Adrenal gland (tissue), 12 donors: ENCODE results near the gene PCDHGA5. TPM values are rescaled to one million over a fixed set of nuclear protein-coding genes. Genes with fewer than 3 reads are reported as not detected.
"Not testable (repeated sequence)": the region's sequence is repeated elsewhere in the genome, so short reads cannot be mapped to it uniquely, and the experiment has no call there.

Source experiments
- DNase-seq, 7 donors: peaks; one replicate each; pipeline ENCODE4 v3.0.0-alpha.2; 2019 to 2020
- H3K27ac ChIP-seq, 5 donors: fragments of 200-600 bp; sonication (generic) in 4 of 5; 1 replicate in 3 of 5; 2 replicates in 2 of 5; pipeline versions ENCODE4 v1.5.1 to v1.8.0; 2016 to 2020; ENCODE audit warnings: mild to moderate bottlenecking in 1 of 5
- H3K27me3 ChIP-seq: fragments of 200-600 bp; 2 replicates; pipeline ENCODE4 v1.8.0; 2021
- H3K36me3 ChIP-seq, 2 donors: fragments of 200-600 bp; replicated peaks in 1 of 2; 1 replicate in 1 of 2; 2 replicates in 1 of 2; pipeline versions ENCODE4 v1.5.1 to v1.8.0; 2018 to 2022
- H3K4me1 ChIP-seq, 2 donors: fragments of 200-600 bp; replicated peaks in 1 of 2; 1 replicate in 1 of 2; 2 replicates in 1 of 2; pipeline versions ENCODE4 v1.5.1 to v1.8.0; 2018 to 2021
- H3K4me3 ChIP-seq, 4 donors: fragments of 200-600 bp; sonication (generic) in 3 of 4; one replicate each; pipeline ENCODE4 v1.5.1; 2016 to 2018
- H3K9me3 ChIP-seq, 3 donors: fragments of 200-600 bp; sonication (generic) in 1 of 3; replicated peaks in 1 of 3; 1 replicate in 2 of 3; 2 replicates in 1 of 3; pipeline versions ENCODE4 v1.5.1 to v1.8.0; 2016 to 2021
- CTCF ChIP-seq, 6 experiments: fragments of 450-650 bp in 4 of 6; fragments of 200-600 bp in 2 of 6; sonication (generic) in 1 of 6; IDR thresholded peaks; 1 replicate in 5 of 6; 2 replicates in 1 of 6; pipeline versions ENCODE4 v1.5.1 to v1.8.0; 2016 to 2021; ENCODE audit warnings: antibody characterized with exemption in 6 of 6, mild to moderate bottlenecking in 2 of 6, moderate library complexity in 1 of 6
- POLR2A ChIP-seq, 2 donors: fragments of 450-650 bp; IDR thresholded peaks; one replicate each; pipeline ENCODE4 v1.6.1; 2017; ENCODE audit warnings: antibody characterized with exemption in 2 of 2, mild to moderate bottlenecking in 2 of 2, moderate library complexity in 1 of 2
- WGBS, 4 donors: extraction: QIAGEN DNeasy Blood & Tissue Kit in 2 of 4; methylation state at CpG; one replicate each; pipeline versions ENCODE4 v1.1.5 to v1.1.7; 2013 to 2017; 5-methylcytosine and 5-hydroxymethylcytosine counted together
- intact Hi-C, 2 donors: fragments of 100-400 bp; cut with DNase I; formaldehyde crosslinking; loops; one replicate each; pipeline versions ENCODE4 v1.14.1 to v1.15.0; 2022 to 2023
- polyA plus RNA-seq, 3 donors: library from polyadenylated mRNA; stranded (reverse); fragments of 200-250 nt in 2 of 3; fragments of 350-450 nt in 1 of 3; fragmentation: Illumina TruSeq in 1 of 3; extraction: RNeasy Lipid Tissue Mini Kit (QIAGEN cat#74804) in 1 of 3; gene quantifications; one replicate each; pipeline ENCODE4 v1.2.3, GENCODE V29; 2013 to 2014
- total RNA-seq, 9 donors: library from RNA; depleted of rRNA in 4 of 9; stranded (reverse); fragments of >200 nt in 4 of 9; fragments of 120-200 nt in 1 of 9; fragmentation: NEBNext Ultra II Directional in 1 of 9; extraction: Animal tissue kit (Norgen Biotek cat#: 25700) in 1 of 9; gene quantifications; one replicate each; pipeline versions ENCODE4 v1.1.0 to v1.2.4, GENCODE V29; 2013 to 2023
- donor health status: healthy with polysubstance abuse.
- donor health status: Bipolar disorder and iron deficiency.
- donor health status: DM: yes; HTN: yes; CAD: no.
- donor health status: DM: no; HTN: no; CAD: no.
- donor health status: DM: no; HTN: no; CAD: no.
- donor health status: DM: yes; HTN: yes; CAD: no.

PCDHGA5 gene
- total and polyA plus RNA-seq, 12 donors: 0.24 to 5.9 (median 1.7) TPM

- H3K27me3 ChIP-seq: no peaks in the 10 kb centered on the region
- intact Hi-C loops: loop anchor here (5.0 to 10.0 kb wide), 5 partner anchors 98 to 188 kb away; partner anchors contain the start of gene PCDHB14 (in 1 of the 2)
- peaks cover 0 to 48% (median 0%) of the 10 kb centered on the region in 3 donors for H3K9me3 ChIP-seq
- H3K36me3 ChIP-seq: no peaks in the 10 kb centered on the region
- DNase-seq: peak in 6 of 7 donors; percentile 34 to 68 (median 46)
- H3K27ac ChIP-seq: peak within 1 kb of the TSS in 1 of 5 donors; percentile 40
- H3K4me3 ChIP-seq: peak within 1 kb of the TSS in 2 of 4 donors; percentile 6 to 43
- peak; percentile 19 to 44 (median 38) for TF ChIP-seq CTCF (IDR thresholded peaks at IDR 0.05)
- TF ChIP-seq POLR2A (IDR thresholded peaks at IDR 0.05): no peak
- WGBS, 4 donors: 9 to 20% (median 14%) methylated on average over 31 of the region's 31 CpGs
- H3K4me1 ChIP-seq: no peaks in the 10 kb centered on the region
Measured at GRCh38 chr5:141412854-141413539, 49.0 kb downstream of the PCDHGA5 start, which contains the start of gene PCDHGA10. TSS of gene PCDHGA10 (plus strand) at chr5:141412987. CDS start at chr5:141413176, 189 bp downstream.

- TF ChIP-seq POLR2A (IDR thresholded peaks at IDR 0.05) (no peak), CTCF (IDR thresholded peaks at IDR 0.05) (no peak)
- intact Hi-C loops: loop anchor here (5.0 to 10.0 kb wide), 5 partner anchors 99 to 189 kb away; partner anchors contain the start of gene PCDHB14 (in 1 of the 2)
- 9 to 16% (median 13%) methylated on average over 21 to 25 of the region's 25 CpGs for whole genome bisulfite sequencing, 4 donors
- H3K27ac ChIP-seq: no peak overlapping the region
- H3K4me3 ChIP-seq: peak overlapping the region in 2 of 4 donors; percentile 6 to 43
- H3K9me3 ChIP-seq: peaks cover 0 to 49% (median 0%) of the 10 kb centered on the region in 3 donors
- no peaks in the 10 kb centered on the region for H3K27me3 ChIP-seq
- DNase-seq: no peak
- no peaks in the 10 kb centered on the region for H3K4me1 ChIP-seq
- no peaks in the 10 kb centered on the region for H3K36me3 ChIP-seq
Measured at GRCh38 chr5:141413540-141414069, 49.6 kb downstream of the PCDHGA5 start.

GRCh38 chr5:141414548-141415274 is 50.7 kb downstream of the PCDHGA5 start:
- H3K4me3 ChIP-seq, H3K4me1 ChIP-seq, H3K27me3 ChIP-seq, H3K27ac ChIP-seq, DNase-seq, H3K36me3 ChIP-seq: not testable (repeated sequence)
- intact Hi-C loops: loop anchor here (5.0 to 10.0 kb wide), 5 partner anchors 100 to 190 kb away; partner anchors contain the start of gene PCDHB14 (in 1 of the 2)
- WGBS, 4 donors: 22 to 36% (median 22%) methylated on average over 5 to 46 of the region's 46 CpGs
- peaks cover 0 to 49% (median 0%) of the 10 kb centered on the region in 3 donors for H3K9me3 ChIP-seq

- H3K9me3 ChIP-seq: peaks cover 0 to 49% (median 5%) of the 10 kb centered on the region in 3 donors
- not testable (repeated sequence) for H3K27me3 ChIP-seq, DNase-seq, H3K4me3 ChIP-seq, H3K27ac ChIP-seq, H3K36me3 ChIP-seq, H3K4me1 ChIP-seq
- intact Hi-C loops: loop anchor here (10.0 kb wide), 4 partner anchors 100 to 190 kb away; partner anchors contain the start of gene PCDHB14 (in 1 of the 2)
- 20 to 43% (median 28%) methylated on average over 6 to 24 of the region's 24 CpGs for WGBS, 4 donors
Measured at GRCh38 chr5:141415275-141415618, 51.3 kb downstream of the PCDHGA5 start.

Other genes with a start within 250 kb of the PCDHGA5 start
Only the 30 nearest of the 36 such genes appear.
- gene PCDHB9, start 177.0 kb upstream of the PCDHGA5 start, total RNA-seq: 1 to 10 TPM in 3 of 9 donors, under 1 TPM in 6; 0.28 to 2.2 (median 0.52) TPM
- 1 to 10 TPM in 1 of 3 donors, under 1 TPM in 2; 0.27 to 1.3 (median 0.80) TPM for gene PCDHB9, start 177.0 kb upstream of the PCDHGA5 start, polyA plus RNA-seq
- gene PCDHB10, start 171.8 kb upstream of the PCDHGA5 start, total RNA-seq: 1 to 10 TPM in 3 of 9 donors, under 1 TPM in 6; 0.18 to 2.3 (median 0.61) TPM
- gene PCDHB10, start 171.8 kb upstream of the PCDHGA5 start, polyA plus RNA-seq: 1 to 10 TPM in 1 of 3 donors, under 1 TPM in 2; 0.81 to 3.0 (median 0.88) TPM
- gene PCDHB11, start 164.5 kb upstream of the PCDHGA5 start, total RNA-seq: 1 to 10 TPM in 7 of 9 donors, under 1 TPM in 2; 0.12 to 7.1 (median 2.5) TPM
- gene PCDHB11, start 164.5 kb upstream of the PCDHGA5 start, polyA plus RNA-seq: under 1 TPM; 0.48 to 0.81 (median 0.67) TPM
- gene PCDHB12, start 155.4 kb upstream of the PCDHGA5 start, total RNA-seq: 1 to 10 TPM in 7 of 9 donors, under 1 TPM in 2; 0.50 to 3.4 (median 1.5) TPM
- gene PCDHB12, start 155.4 kb upstream of the PCDHGA5 start, polyA plus RNA-seq: under 1 TPM; 0.40 to 0.97 (median 0.47) TPM
- 1 to 10 TPM in 8 of 9 donors, under 1 TPM in 1; 0.72 to 7.2 (median 5.9) TPM for gene PCDHB13, start 150.2 kb upstream of the PCDHGA5 start, total RNA-seq
- gene PCDHB13, start 150.2 kb upstream of the PCDHGA5 start, polyA plus RNA-seq: 1 to 10 TPM; 1.3 to 5.4 (median 1.3) TPM
- gene PCDHB14, start 140.8 kb upstream of the PCDHGA5 start, total RNA-seq: 1 to 10 TPM; 1.7 to 7.7 (median 3.7) TPM
- 1 to 10 TPM; 1.9 to 4.1 (median 2.2) TPM for gene PCDHB14, start 140.8 kb upstream of the PCDHGA5 start, polyA plus RNA-seq
- 1 to 10 TPM in 7 of 9 donors, under 1 TPM in 2; 0.95 to 3.2 (median 1.4) TPM for gene PCDHB15, start 118.8 kb upstream of the PCDHGA5 start, total RNA-seq
- 1 to 10 TPM; 1.2 to 2.2 (median 1.4) TPM for gene PCDHB15, start 118.8 kb upstream of the PCDHGA5 start, polyA plus RNA-seq
- 1 to 10 TPM in 1 of 9 donors, under 1 TPM in 4, not detected in 4; 0.43 to 1.5 (median 0.53) TPM for gene SLC25A2, start 60.1 kb upstream of the PCDHGA5 start, total RNA-seq
- under 1 TPM in 2 of 3 donors, not detected in 1; 0.07 to 0.72 TPM for gene SLC25A2, start 60.1 kb upstream of the PCDHGA5 start, polyA plus RNA-seq
- gene TAF7, start 43.4 kb upstream of the PCDHGA5 start, total RNA-seq: 100 to 1,000 TPM in 1 of 9 donors, 10 to 100 TPM in 8; 38.0 to 111 (median 70.9) TPM
- 100 to 1,000 TPM in 1 of 3 donors, 10 to 100 TPM in 2; 23.9 to 132 (median 29.7) TPM for gene TAF7, start 43.4 kb upstream of the PCDHGA5 start, polyA plus RNA-seq
- under 1 TPM; 0.09 to 0.96 (median 0.28) TPM for gene PCDHGA1, start 33.6 kb upstream of the PCDHGA5 start, total RNA-seq
- gene PCDHGA1, start 33.6 kb upstream of the PCDHGA5 start, polyA plus RNA-seq: under 1 TPM; 0.13 to 0.60 (median 0.32) TPM
- 1 to 10 TPM in 8 of 9 donors, under 1 TPM in 1; 0.91 to 6.1 (median 2.6) TPM for gene PCDHGA2, start 25.4 kb upstream of the PCDHGA5 start, total RNA-seq
- 1 to 10 TPM in 1 of 3 donors, under 1 TPM in 2; 0.27 to 2.1 (median 0.56) TPM for gene PCDHGA2, start 25.4 kb upstream of the PCDHGA5 start, polyA plus RNA-seq
- 1 to 10 TPM; 1.0 to 6.2 (median 3.0) TPM for gene PCDHGA3, start 20.3 kb upstream of the PCDHGA5 start, total RNA-seq
- gene PCDHGA3, start 20.3 kb upstream of the PCDHGA5 start, polyA plus RNA-seq: 1 to 10 TPM in 1 of 3 donors, under 1 TPM in 2; 0.27 to 1.5 (median 0.80) TPM
- 10 to 100 TPM in 2 of 9 donors, 1 to 10 TPM in 7; 1.6 to 16.1 (median 3.1) TPM for gene PCDHGB1, start 14.1 kb upstream of the PCDHGA5 start, total RNA-seq
- 1 to 10 TPM in 1 of 3 donors, under 1 TPM in 2; 0.20 to 2.2 (median 0.88) TPM for gene PCDHGB1, start 14.1 kb upstream of the PCDHGA5 start, polyA plus RNA-seq
- 1 to 10 TPM in 8 of 9 donors, under 1 TPM in 1; 0.97 to 9.5 (median 4.3) TPM for gene PCDHGA4, start 9.1 kb upstream of the PCDHGA5 start, total RNA-seq
- 1 to 10 TPM in 1 of 3 donors, under 1 TPM in 2; 0.20 to 2.4 (median 0.64) TPM for gene PCDHGA4, start 9.1 kb upstream of the PCDHGA5 start, polyA plus RNA-seq
- 1 to 10 TPM; 1.6 to 6.3 (median 3.4) TPM for gene PCDHGB2, start 4.2 kb upstream of the PCDHGA5 start, total RNA-seq
- 1 to 10 TPM in 1 of 3 donors, under 1 TPM in 2; 0.10 to 1.8 (median 0.88) TPM for gene PCDHGB2, start 4.2 kb upstream of the PCDHGA5 start, polyA plus RNA-seq
- gene PCDHGB3, start 6.1 kb downstream of the PCDHGA5 start, total RNA-seq: 1 to 10 TPM; 1.4 to 7.1 (median 3.1) TPM
- 1 to 10 TPM in 1 of 3 donors, under 1 TPM in 2; 0.03 to 1.0 (median 0.70) TPM for gene PCDHGB3, start 6.1 kb downstream of the PCDHGA5 start, polyA plus RNA-seq
- gene PCDHGA6, start 9.7 kb downstream of the PCDHGA5 start, total RNA-seq: 1 to 10 TPM; 1.8 to 6.6 (median 2.9) TPM
- gene PCDHGA6, start 9.7 kb downstream of the PCDHGA5 start, polyA plus RNA-seq: 1 to 10 TPM in 2 of 3 donors, under 1 TPM in 1; 0.57 to 2.1 (median 1.4) TPM
- 1 to 10 TPM in 8 of 9 donors, under 1 TPM in 1; 0.91 to 5.0 (median 1.9) TPM for gene PCDHGA7, start 18.6 kb downstream of the PCDHGA5 start, total RNA-seq
- 1 to 10 TPM in 1 of 3 donors, under 1 TPM in 2; 0.37 to 1.4 (median 0.59) TPM for gene PCDHGA7, start 18.6 kb downstream of the PCDHGA5 start, polyA plus RNA-seq
- gene PCDHGB4, start 23.5 kb downstream of the PCDHGA5 start, total RNA-seq: 1 to 10 TPM; 3.3 to 9.1 (median 4.8) TPM
- 1 to 10 TPM in 1 of 3 donors, under 1 TPM in 2; 0.27 to 2.2 (median 0.72) TPM for gene PCDHGB4, start 23.5 kb downstream of the PCDHGA5 start, polyA plus RNA-seq
- gene PCDHGA8, start 28.5 kb downstream of the PCDHGA5 start, total RNA-seq: 1 to 10 TPM in 4 of 9 donors, under 1 TPM in 5; 0.06 to 4.0 (median 0.94) TPM
- under 1 TPM; 0.15 to 0.48 (median 0.17) TPM for gene PCDHGA8, start 28.5 kb downstream of the PCDHGA5 start, polyA plus RNA-seq
- 10 to 100 TPM in 5 of 9 donors, 1 to 10 TPM in 4; 5.2 to 15.3 (median 11.7) TPM for gene PCDHGB5, start 33.8 kb downstream of the PCDHGA5 start, total RNA-seq
- 1 to 10 TPM in 2 of 3 donors, under 1 TPM in 1; 0.40 to 4.5 (median 1.2) TPM for gene PCDHGB5, start 33.8 kb downstream of the PCDHGA5 start, polyA plus RNA-seq
- gene PCDHGA9, start 38.6 kb downstream of the PCDHGA5 start, total RNA-seq: 1 to 10 TPM; 1.5 to 8.6 (median 5.7) TPM
- 1 to 10 TPM in 2 of 3 donors, under 1 TPM in 1; 0.17 to 2.9 (median 1.3) TPM for gene PCDHGA9, start 38.6 kb downstream of the PCDHGA5 start, polyA plus RNA-seq
- gene PCDHGB6, start 43.9 kb downstream of the PCDHGA5 start, total RNA-seq: 10 to 100 TPM in 5 of 9 donors, 1 to 10 TPM in 4; 2.9 to 15.9 (median 11.5) TPM
- 1 to 10 TPM in 2 of 3 donors, under 1 TPM in 1; 0.61 to 7.2 (median 1.5) TPM for gene PCDHGB6, start 43.9 kb downstream of the PCDHGA5 start, polyA plus RNA-seq
- gene PCDHGA10, start 48.8 kb downstream of the PCDHGA5 start, total RNA-seq: 1 to 10 TPM; 4.5 to 9.7 (median 7.7) TPM
- 1 to 10 TPM in 2 of 3 donors, under 1 TPM in 1; 0.64 to 2.2 (median 1.5) TPM for gene PCDHGA10, start 48.8 kb downstream of the PCDHGA5 start, polyA plus RNA-seq
- 10 to 100 TPM in 8 of 9 donors, 1 to 10 TPM in 1; 3.9 to 28.1 (median 17.9) TPM for gene PCDHGB7, start 53.5 kb downstream of the PCDHGA5 start, total RNA-seq
- gene PCDHGB7, start 53.5 kb downstream of the PCDHGA5 start, polyA plus RNA-seq: 1 to 10 TPM in 2 of 3 donors, under 1 TPM in 1; 0.88 to 8.2 (median 2.7) TPM
- 1 to 10 TPM; 1.6 to 4.9 (median 3.2) TPM for gene PCDHGA11, start 56.9 kb downstream of the PCDHGA5 start, total RNA-seq
- 1 to 10 TPM in 2 of 3 donors, under 1 TPM in 1; 0.44 to 2.0 (median 1.4) TPM for gene PCDHGA11, start 56.9 kb downstream of the PCDHGA5 start, polyA plus RNA-seq
- 10 to 100 TPM in 8 of 9 donors, 1 to 10 TPM in 1; 2.5 to 29.1 (median 13.9) TPM for gene PCDHGA12, start 66.3 kb downstream of the PCDHGA5 start, total RNA-seq
- gene PCDHGA12, start 66.3 kb downstream of the PCDHGA5 start, polyA plus RNA-seq: 1 to 10 TPM in 2 of 3 donors, under 1 TPM in 1; 0.34 to 5.6 (median 3.8) TPM
- 100 to 1,000 TPM in 1 of 9 donors, 10 to 100 TPM in 7, 1 to 10 TPM in 1; 8.7 to 103 (median 76.5) TPM for gene PCDHGC3, start 111.8 kb downstream of the PCDHGA5 start, total RNA-seq
- 100 to 1,000 TPM in 1 of 3 donors, 10 to 100 TPM in 2; 70.4 to 112 (median 90.9) TPM for gene PCDHGC3, start 111.8 kb downstream of the PCDHGA5 start, polyA plus RNA-seq
- 1 to 10 TPM in 8 of 9 donors, under 1 TPM in 1; 0.30 to 6.1 (median 1.8) TPM for gene PCDHGC4, start 120.9 kb downstream of the PCDHGA5 start, total RNA-seq
- gene PCDHGC4, start 120.9 kb downstream of the PCDHGA5 start, polyA plus RNA-seq: 1 to 10 TPM in 1 of 3 donors, under 1 TPM in 2; 0.03 to 1.0 (median 0.53) TPM
- gene PCDHGC5, start 124.9 kb downstream of the PCDHGA5 start, total RNA-seq: 1 to 10 TPM in 7 of 9 donors, under 1 TPM in 2; 0.61 to 5.2 (median 3.0) TPM
- gene PCDHGC5, start 124.9 kb downstream of the PCDHGA5 start, polyA plus RNA-seq: 1 to 10 TPM in 1 of 3 donors, under 1 TPM in 2; 0.10 to 1.1 (median 0.33) TPM